ENCODE data around the gene PAX6. TPM values are rescaled to one million over a fixed set of nuclear protein-coding genes. Genes with fewer than 3 reads are reported as not detected.

The PAX6 gene
- total and polyA plus RNA-seq, 4 donors, result 0.23 to 0.38 TPM; not detected in 2

DNA sequence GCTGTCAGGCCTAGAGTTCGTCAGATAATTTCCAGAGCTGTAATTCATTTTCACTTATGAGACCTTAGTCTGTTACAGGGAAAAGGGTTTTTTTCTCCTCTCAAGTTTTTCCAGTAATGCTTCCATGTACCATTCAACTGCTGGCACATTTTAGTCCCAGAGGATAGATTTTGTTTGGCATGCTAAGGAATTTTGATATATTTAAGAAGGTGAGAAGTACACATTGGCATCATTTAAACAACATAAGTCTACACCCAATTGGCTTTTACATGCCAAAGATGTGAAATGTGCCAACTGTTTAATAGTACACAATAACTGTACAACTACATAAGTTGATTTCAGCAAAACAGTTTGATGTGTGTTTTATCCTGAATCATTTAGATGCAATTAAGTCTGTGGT is 71.0 kb downstream of the PAX6 start:
- intact Hi-C loops (cut with DNase I), result no loop called here
- H3K4me3 ChIP-seq (ENCODE audit: low read length in 2 of 2), result no peak overlapping the region
- ATAC-seq (ENCODE audit: low FRiP score), result no peak

More for the DNA sequence above, 71.0 kb downstream of the PAX6 start:
- DNase-seq, result no peak
- 67 to 70% methylated on average over 1 of the region's 1 CpG for WGBS, 2 donors
- no peaks in the 10 kb centered on the region for H3K36me3 ChIP-seq (ENCODE audit: control insufficient read depth in 1 of 2, insufficient read depth in 2 of 2, low read length in 1 of 2)
- H3K27ac ChIP-seq (ENCODE audit: low read depth in 1 of 2, low read length in 2 of 2), result no peak overlapping the region
- no peaks in the 10 kb centered on the region for H3K27me3 ChIP-seq (ENCODE audit: control insufficient read depth in 1 of 2, insufficient read depth in 2 of 2, low read length in 1 of 2)
- no peaks in the 10 kb centered on the region for H3K9me3 ChIP-seq (ENCODE audit: control insufficient read depth, low read length)
- no peaks in the 10 kb centered on the region for H3K4me1 ChIP-seq (ENCODE audit: control insufficient read depth in 1 of 2, insufficient read depth in 2 of 2, low read length in 2 of 2)
